Ishikawa (cell line): Measurements from ENCODE around the gene ISCA1.

Experiments used
- CREB1 ChIP-seq: IDR thresholded peaks from 2 replicates; pipeline ENCODE4 v1.6.1; 2012; ENCODE audit warnings: low read depth
- EP300 ChIP-seq: IDR thresholded peaks from 2 replicates; pipeline ENCODE4 v1.6.1; 2012; ENCODE audit warnings: borderline replicate concordance
- MAX ChIP-seq: IDR thresholded peaks from 2 replicates; pipeline ENCODE4 v1.6.1; 2012
- TF ChIP-seq, protein P1 (sequence below): IDR thresholded peaks from 2 replicates; pipeline ENCODE4 v1.6.1; 2012; ENCODE audit warnings: low read depth, mild to moderate bottlenecking

GRCh38 chr9:86318187-86318586 lies 35.8 kb upstream of the ISCA1 start:
- TF ChIP-seq EP300: no peak
- TF ChIP-seq CREB1: no peak
- TF ChIP-seq MAX: no peak
- TF ChIP-seq, protein P1, sequence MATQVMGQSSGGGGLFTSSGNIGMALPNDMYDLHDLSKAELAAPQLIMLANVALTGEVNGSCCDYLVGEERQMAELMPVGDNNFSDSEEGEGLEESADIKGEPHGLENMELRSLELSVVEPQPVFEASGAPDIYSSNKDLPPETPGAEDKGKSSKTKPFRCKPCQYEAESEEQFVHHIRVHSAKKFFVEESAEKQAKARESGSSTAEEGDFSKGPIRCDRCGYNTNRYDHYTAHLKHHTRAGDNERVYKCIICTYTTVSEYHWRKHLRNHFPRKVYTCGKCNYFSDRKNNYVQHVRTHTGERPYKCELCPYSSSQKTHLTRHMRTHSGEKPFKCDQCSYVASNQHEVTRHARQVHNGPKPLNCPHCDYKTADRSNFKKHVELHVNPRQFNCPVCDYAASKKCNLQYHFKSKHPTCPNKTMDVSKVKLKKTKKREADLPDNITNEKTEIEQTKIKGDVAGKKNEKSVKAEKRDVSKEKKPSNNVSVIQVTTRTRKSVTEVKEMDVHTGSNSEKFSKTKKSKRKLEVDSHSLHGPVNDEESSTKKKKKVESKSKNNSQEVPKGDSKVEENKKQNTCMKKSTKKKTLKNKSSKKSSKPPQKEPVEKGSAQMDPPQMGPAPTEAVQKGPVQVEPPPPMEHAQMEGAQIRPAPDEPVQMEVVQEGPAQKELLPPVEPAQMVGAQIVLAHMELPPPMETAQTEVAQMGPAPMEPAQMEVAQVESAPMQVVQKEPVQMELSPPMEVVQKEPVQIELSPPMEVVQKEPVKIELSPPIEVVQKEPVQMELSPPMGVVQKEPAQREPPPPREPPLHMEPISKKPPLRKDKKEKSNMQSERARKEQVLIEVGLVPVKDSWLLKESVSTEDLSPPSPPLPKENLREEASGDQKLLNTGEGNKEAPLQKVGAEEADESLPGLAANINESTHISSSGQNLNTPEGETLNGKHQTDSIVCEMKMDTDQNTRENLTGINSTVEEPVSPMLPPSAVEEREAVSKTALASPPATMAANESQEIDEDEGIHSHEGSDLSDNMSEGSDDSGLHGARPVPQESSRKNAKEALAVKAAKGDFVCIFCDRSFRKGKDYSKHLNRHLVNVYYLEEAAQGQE: no peak
